Neural progenitor cell (in vitro differentiated cells): Measurements from ENCODE around the gene CPNE4. TPM values are rescaled to one million over a fixed set of nuclear protein-coding genes. Genes with fewer than 3 reads are reported as not detected.

Experiments used
- DNase-seq: peaks from one replicate; pipeline ENCODE4 v3.0.0-alpha.2; 2016; ENCODE audit warnings: low spot score
- H2AFZ ChIP-seq: fragments of 200-600 bp; sonication (generic); replicated peaks from 2 replicates; pipeline ENCODE4 v1.6.1; 2016; ENCODE audit warnings: antibody characterized with exemption
- H3F3A ChIP-seq: fragments of 200-600 bp; sonication (generic); 2 replicates; pipeline ENCODE4 v1.6.1; 2016; ENCODE audit warnings: antibody characterized with exemption, low read depth
- H3K27ac ChIP-seq: fragments of 200-600 bp; sonication (generic); 2 replicates; pipeline ENCODE4 v1.5.1; 2016; ENCODE audit warnings: mild to moderate bottlenecking
- H3K27me3 ChIP-seq: fragments of 200-600 bp; sonication (generic); 2 replicates; pipeline ENCODE4 v1.6.1; 2016; ENCODE audit warnings: mild to moderate bottlenecking, moderate library complexity
- H3K36me3 ChIP-seq: fragments of 200-600 bp; sonication (generic); 2 replicates; pipeline ENCODE4 v1.5.1; 2016
- H3K4me1 ChIP-seq: fragments of 200-600 bp; sonication (generic); 2 replicates; pipeline ENCODE4 v1.6.1; 2016; ENCODE audit warnings: mixed run types
- H3K4me2 ChIP-seq: fragments of 200-600 bp; sonication (generic); 2 replicates; pipeline ENCODE4 v1.6.1; 2016
- H3K4me3 ChIP-seq: fragments of 200-600 bp; sonication (generic); 2 replicates; pipeline ENCODE4 v1.5.1; 2016
- H3K79me2 ChIP-seq: fragments of 200-600 bp; sonication (generic); 2 replicates; pipeline ENCODE4 v1.6.1; 2016; ENCODE audit warnings: low read depth
- H3K9ac ChIP-seq: fragments of 200-600 bp; sonication (generic); 2 replicates; pipeline ENCODE4 v1.6.1; 2016
- H3K9me3 ChIP-seq: fragments of 200-600 bp; sonication (generic); 2 replicates; pipeline ENCODE4 v1.5.1; 2016; ENCODE audit warnings: low read depth
- H4K20me1 ChIP-seq: fragments of 200-600 bp; sonication (generic); 2 replicates; pipeline ENCODE4 v1.6.1; 2016; ENCODE audit warnings: low read depth
- H3K27ac Mint-ChIP-seq: 3 replicates; pipeline ENCODE4 v1.8.0; 2021; ENCODE audit warnings: mixed read lengths
- H3K27me3 Mint-ChIP-seq: 2 replicates; pipeline ENCODE4 v1.8.0; 2022; ENCODE audit warnings: low read depth, mild to moderate bottlenecking, inconsistent platforms, moderate library complexity, mixed read lengths; ENCODE audit not compliant: insufficient read depth
- H3K36me3 Mint-ChIP-seq: 3 replicates; pipeline ENCODE4 v1.8.0; 2021; ENCODE audit warnings: mixed read lengths
- H3K4me1 Mint-ChIP-seq: 3 replicates; pipeline ENCODE4 v1.8.0; 2021; ENCODE audit warnings: mixed read lengths
- H3K4me3 Mint-ChIP-seq: 3 replicates; pipeline ENCODE4 v1.8.0; 2021; ENCODE audit warnings: mild to moderate bottlenecking, moderate library complexity, mixed read lengths
- H3K9me3 Mint-ChIP-seq: 3 replicates; pipeline ENCODE4 v1.8.0; 2020; ENCODE audit warnings: mixed read lengths
- EZH2 ChIP-seq: fragments of 200-600 bp; sonication (generic); IDR thresholded peaks from 2 replicates; pipeline ENCODE4 v1.6.1; 2017; ENCODE audit warnings: antibody characterized with exemption, mild to moderate bottlenecking, moderate library complexity
- EZH2phosphoT487 ChIP-seq: fragments of 200-600 bp; sonication (generic); IDR thresholded peaks from 2 replicates; pipeline ENCODE4 v1.6.1; 2017; ENCODE audit warnings: antibody characterized with exemption
- total RNA-seq: library from RNA; depleted of rRNA; stranded (reverse); fragments of >200 nt; gene quantifications from 2 replicates; pipeline ENCODE4 v1.2.3, GENCODE V29; 2015; ENCODE audit warnings: low replicate concordance
- TF ChIP-seq, protein P1 (sequence below): fragments of 200-600 bp; sonication (generic); IDR thresholded peaks from 2 replicates; pipeline ENCODE4 v1.5.1; 2017; ENCODE audit warnings: antibody characterized with exemption, mild to moderate bottlenecking

Gene CPNE4
- total RNA-seq, 1 donor from 2014 or later, result not detected

DNA sequence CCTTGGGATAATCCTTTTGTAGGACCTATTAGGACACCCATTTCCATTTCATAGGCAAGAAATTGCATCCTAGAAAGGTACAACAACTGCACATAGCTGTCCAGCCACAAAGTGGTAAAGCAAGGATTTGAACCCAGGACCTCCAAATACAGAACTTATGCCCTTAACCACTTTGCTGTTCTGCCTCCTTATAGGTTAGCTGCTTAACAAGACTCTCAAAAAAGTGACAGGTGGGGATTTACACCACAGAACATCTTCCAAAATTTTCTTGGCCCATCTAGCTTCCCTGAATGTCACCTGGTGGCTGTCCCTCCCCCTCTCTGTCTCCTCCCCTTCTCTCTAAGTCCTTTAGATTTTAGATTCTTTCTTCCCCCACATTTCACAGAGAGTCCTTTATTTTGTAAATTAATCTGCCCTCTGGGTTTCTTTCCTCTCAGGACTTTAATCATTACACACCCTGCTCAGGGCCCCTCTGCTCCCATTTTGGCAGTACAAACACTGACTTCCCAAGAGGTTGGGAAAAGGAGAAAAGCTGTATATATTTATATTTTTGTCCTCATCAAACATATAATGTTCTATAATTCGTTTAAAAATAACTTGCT lies 120.6 kb downstream of the CPNE4 start:
- H3K9me3 ChIP-seq, result no peaks in the 10 kb centered on the region
- H3K9me3 Mint-ChIP-seq, result no peaks in the 10 kb centered on the region
- peaks cover 12% of the 10 kb centered on the region for H3K4me1 ChIP-seq
- H3K4me3 Mint-ChIP-seq, result no peak overlapping the region
- H3F3A ChIP-seq, result no peaks in the 10 kb centered on the region
- no peak overlapping the region for H3K27ac ChIP-seq
- H3K27me3 Mint-ChIP-seq, result no peaks in the 10 kb centered on the region
- peaks cover 18% of the 10 kb centered on the region for H3K4me1 Mint-ChIP-seq
- no peak overlapping the region for H2AFZ ChIP-seq
- DNase-seq, result no peak
- H3K4me3 ChIP-seq, result no peak overlapping the region
- TF ChIP-seq EZH2 (no peak), EZH2phosphoT487 (no peak)
- TF ChIP-seq, protein P1, sequence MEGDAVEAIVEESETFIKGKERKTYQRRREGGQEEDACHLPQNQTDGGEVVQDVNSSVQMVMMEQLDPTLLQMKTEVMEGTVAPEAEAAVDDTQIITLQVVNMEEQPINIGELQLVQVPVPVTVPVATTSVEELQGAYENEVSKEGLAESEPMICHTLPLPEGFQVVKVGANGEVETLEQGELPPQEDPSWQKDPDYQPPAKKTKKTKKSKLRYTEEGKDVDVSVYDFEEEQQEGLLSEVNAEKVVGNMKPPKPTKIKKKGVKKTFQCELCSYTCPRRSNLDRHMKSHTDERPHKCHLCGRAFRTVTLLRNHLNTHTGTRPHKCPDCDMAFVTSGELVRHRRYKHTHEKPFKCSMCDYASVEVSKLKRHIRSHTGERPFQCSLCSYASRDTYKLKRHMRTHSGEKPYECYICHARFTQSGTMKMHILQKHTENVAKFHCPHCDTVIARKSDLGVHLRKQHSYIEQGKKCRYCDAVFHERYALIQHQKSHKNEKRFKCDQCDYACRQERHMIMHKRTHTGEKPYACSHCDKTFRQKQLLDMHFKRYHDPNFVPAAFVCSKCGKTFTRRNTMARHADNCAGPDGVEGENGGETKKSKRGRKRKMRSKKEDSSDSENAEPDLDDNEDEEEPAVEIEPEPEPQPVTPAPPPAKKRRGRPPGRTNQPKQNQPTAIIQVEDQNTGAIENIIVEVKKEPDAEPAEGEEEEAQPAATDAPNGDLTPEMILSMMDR, result no peak
- no peak overlapping the region for H3K9ac ChIP-seq
- no peaks in the 10 kb centered on the region for H3K27me3 ChIP-seq
- no peaks in the 10 kb centered on the region for H3K36me3 Mint-ChIP-seq
- H3K4me2 ChIP-seq, result no peak overlapping the region
- H3K36me3 ChIP-seq, result no peaks in the 10 kb centered on the region
- no peaks in the 10 kb centered on the region for H3K79me2 ChIP-seq
- H3K27ac Mint-ChIP-seq, result no peak overlapping the region
- no peaks in the 10 kb centered on the region for H4K20me1 ChIP-seq

GRCh38 chr3:131912255-131912654 lies 122.6 kb downstream of the CPNE4 start:
- Mint-ChIP-seq H3K4me3 (no peak overlapping the region), H3K9me3 (no peaks in the 10 kb centered on the region), H3K27me3 (no peaks in the 10 kb centered on the region), H3K4me1 (peaks cover 18% of the 10 kb centered on the region), H3K36me3 (no peaks in the 10 kb centered on the region), H3K27ac (no peak overlapping the region)
- Histone ChIP-seq H3F3A (no peaks in the 10 kb centered on the region), H4K20me1 (no peaks in the 10 kb centered on the region), H2AFZ (no peak overlapping the region), H3K9me3 (no peaks in the 10 kb centered on the region), H3K27ac (no peak overlapping the region), H3K9ac (no peak overlapping the region), H3K4me2 (no peak overlapping the region), H3K27me3 (no peaks in the 10 kb centered on the region), H3K36me3 (no peaks in the 10 kb centered on the region), H3K4me3 (no peak overlapping the region), H3K4me1 (peaks cover 12% of the 10 kb centered on the region), H3K79me2 (no peaks in the 10 kb centered on the region)
- TF ChIP-seq, protein P1, result no peak
- DNase-seq, result peak; percentile 25

GRCh38 chr3:131907796-131908195 lies 127.0 kb downstream of the CPNE4 start:
- TF ChIP-seq, protein P1, result no peak
- TF ChIP-seq EZH2phosphoT487, result no peak
- no peak for TF ChIP-seq EZH2

More at GRCh38 chr3:131907796-131908195, 127.0 kb downstream of the CPNE4 start:
- Mint-ChIP-seq H3K27me3 (peaks cover 2% of the 10 kb centered on the region), H3K36me3 (no peaks in the 10 kb centered on the region), H3K4me3 (no peak overlapping the region), H3K9me3 (no peaks in the 10 kb centered on the region), H3K27ac (no peak overlapping the region), H3K4me1 (peaks cover 29% of the 10 kb centered on the region)
- Histone ChIP-seq H3K4me3 (no peak overlapping the region), H3K36me3 (no peaks in the 10 kb centered on the region), H3K27me3 (no peaks in the 10 kb centered on the region), H3K79me2 (no peaks in the 10 kb centered on the region), H3K4me1 (peaks cover 12% of the 10 kb centered on the region), H3K9ac (no peak overlapping the region), H2AFZ (no peak overlapping the region), H3K9me3 (no peaks in the 10 kb centered on the region), H3K27ac (no peak overlapping the region), H4K20me1 (no peaks in the 10 kb centered on the region), H3F3A (no peaks in the 10 kb centered on the region), H3K4me2 (no peak overlapping the region)
- DNase-seq, result no peak
